ENCODE measurements around the gene KDM7A.

The KDM7A gene

GRCh38 chr7:140053812-140054539 lies 122.8 kb downstream of the KDM7A start:
- no peak for DNase-seq (ENCODE audit: low spot score)

DNA sequence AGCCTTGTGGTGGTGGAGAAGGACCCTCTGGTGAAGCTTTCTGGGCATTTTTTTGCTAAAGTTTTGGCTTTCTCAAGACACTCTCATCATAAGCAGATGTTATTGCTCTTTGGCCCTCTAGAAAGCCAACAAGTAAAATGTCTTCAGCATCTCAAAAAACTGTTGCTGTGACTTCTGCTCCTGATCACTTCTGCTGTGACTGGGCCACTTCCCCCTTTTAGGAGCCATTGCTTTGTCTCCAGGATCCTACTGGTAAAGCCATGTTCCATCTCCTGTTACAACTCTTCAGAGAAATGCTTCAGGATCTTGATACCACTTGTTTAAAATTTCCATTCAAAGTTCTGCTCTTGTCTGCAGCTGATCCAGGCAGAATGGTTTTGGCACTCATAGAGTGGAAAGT lies 125.0 kb downstream of the KDM7A start:
- no peak for DNase-seq (ENCODE audit: low spot score)

GRCh38 chr7:140050100-140050499 lies 126.7 kb downstream of the KDM7A start:
- no peak for DNase-seq (ENCODE audit: low spot score)

GRCh38 chr7:140049339-140050024 lies 127.3 kb downstream of the KDM7A start:
- DNase-seq (ENCODE audit: low spot score), result no peak

DNA sequence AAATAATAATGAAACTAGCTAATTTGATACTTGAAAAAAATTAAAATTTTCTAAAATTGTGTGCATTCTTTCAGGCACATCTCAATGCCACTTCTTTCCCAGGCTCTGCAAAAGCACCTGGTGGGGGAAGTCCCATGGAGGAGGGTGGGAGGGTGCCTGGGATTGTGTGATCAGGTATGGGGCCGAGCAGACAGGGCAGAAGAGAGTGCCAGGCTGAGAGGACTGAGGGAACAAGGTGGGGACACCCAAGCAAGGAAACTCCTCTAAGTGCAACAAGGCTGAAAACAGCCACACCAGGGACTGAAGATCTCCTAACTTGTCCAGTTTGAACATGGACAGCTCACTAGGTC lies 127.8 kb downstream of the KDM7A start:
- no peak for DNase-seq (ENCODE audit: low spot score)

GRCh38 chr7:140048138-140048537 lies 128.6 kb downstream of the KDM7A start:
- DNase-seq (ENCODE audit: low spot score), result no peak

- DNase-seq (ENCODE audit: low spot score), result no peak
Observed at GRCh38 chr7:140047197-140047596, 129.6 kb downstream of the KDM7A start.

GRCh38 chr7:140045697-140046096 lies 131.1 kb downstream of the KDM7A start:
- DNase-seq (ENCODE audit: low spot score), result no peak

GRCh38 chr7:140044251-140044650 lies 132.5 kb downstream of the KDM7A start:
- DNase-seq (ENCODE audit: low spot score), result no peak

- no peak for DNase-seq (ENCODE audit: low spot score)
Observed at GRCh38 chr7:140042386-140042670, 134.5 kb downstream of the KDM7A start.

GRCh38 chr7:140041659-140042385 lies 135.0 kb downstream of the KDM7A start:
- no peak for DNase-seq (ENCODE audit: low spot score)

DNA sequence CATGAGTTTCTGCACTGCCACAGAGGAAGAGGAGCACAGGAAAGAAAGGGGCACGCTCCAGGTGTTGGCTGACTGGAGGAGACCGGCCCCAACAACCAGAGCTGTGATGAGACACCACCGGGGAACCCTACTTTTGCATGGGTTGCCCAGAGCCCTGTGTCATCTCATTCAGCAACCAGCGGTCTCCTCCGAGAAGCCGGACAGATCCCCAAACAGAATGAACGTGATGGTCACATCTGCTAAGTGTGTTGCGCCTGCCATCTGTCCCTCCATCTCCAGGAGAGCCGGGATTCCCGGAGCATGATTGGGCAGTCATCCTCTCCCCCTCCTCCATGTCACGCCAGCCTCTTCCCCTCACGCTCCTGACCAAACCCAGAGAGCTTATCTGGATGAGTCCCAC lies 136.9 kb downstream of the KDM7A start:
- DNase-seq (ENCODE audit: low spot score), result no peak

DNA sequence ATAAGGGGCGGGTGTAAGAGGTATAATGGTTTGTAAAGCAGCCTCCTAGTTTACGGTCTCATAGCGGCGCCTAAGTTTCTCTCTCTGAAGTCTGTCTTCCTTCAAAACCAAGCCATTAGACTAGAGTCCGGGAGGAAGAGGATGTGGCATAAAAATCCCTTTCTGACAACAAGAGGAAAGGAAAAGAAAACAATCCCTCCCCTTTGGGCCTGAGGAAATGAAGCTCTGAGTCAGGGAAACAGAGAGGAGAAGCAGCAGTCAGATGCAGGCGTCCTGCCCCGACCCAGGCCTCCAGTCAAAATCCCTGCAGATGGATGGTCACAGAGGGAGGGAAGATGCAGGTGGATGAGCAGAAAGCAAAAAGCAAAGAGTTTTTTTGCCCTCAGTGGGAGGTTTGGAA lies 137.7 kb downstream of the KDM7A start:
- no peak for DNase-seq (ENCODE audit: low spot score)

DNA sequence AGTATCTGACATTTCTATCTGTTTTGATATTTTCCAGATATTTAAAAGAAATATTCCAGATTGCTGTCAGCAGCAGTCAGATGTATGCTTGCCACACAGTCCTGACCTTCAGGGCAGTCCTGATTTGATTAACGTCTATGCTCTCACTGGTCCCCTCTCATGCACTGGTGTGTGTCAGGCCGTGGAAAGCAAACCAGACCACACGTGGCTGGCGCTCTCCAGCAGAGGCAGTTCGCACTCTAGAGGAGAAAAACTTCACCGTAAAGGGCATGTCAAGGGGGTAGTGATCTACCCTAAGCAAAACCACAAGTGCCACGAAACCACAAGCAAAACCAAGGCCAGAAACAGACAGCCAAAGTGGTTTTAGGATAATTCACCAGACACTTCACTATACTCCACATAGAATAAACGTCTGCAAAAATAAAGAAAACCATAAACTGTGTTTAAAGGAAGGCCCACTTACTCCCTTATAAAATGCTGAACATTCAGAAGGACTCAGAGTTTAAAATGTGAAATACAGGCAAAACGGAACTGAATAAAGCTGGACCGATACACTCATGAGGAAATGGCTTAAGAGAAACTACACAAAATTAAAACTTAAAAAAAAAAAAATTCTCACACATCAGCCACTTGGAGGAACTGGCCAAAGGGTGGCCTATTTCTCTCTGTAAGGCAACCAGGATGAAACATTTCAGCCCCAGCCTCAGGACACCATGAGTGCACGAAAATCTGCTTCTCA lies 140.4 kb downstream of the KDM7A start:
- no peak for DNase-seq (ENCODE audit: low spot score)

- DNase-seq (ENCODE audit: low spot score), result no peak
Observed at GRCh38 chr7:140035400-140036223, 141.2 kb downstream of the KDM7A start.
